Measurements from ENCODE around the gene MDFIC.

Gene MDFIC

GRCh38 chr7:115019882-115020605 lies 98.2 kb downstream of the MDFIC start:
- no peak overlapping the region for H3K4me3 ChIP-seq (ENCODE audit: low read depth, low read length)
- DNase-seq (ENCODE audit: low read depth), result peak; percentile 86
- TF ChIP-seq, protein P1, sequence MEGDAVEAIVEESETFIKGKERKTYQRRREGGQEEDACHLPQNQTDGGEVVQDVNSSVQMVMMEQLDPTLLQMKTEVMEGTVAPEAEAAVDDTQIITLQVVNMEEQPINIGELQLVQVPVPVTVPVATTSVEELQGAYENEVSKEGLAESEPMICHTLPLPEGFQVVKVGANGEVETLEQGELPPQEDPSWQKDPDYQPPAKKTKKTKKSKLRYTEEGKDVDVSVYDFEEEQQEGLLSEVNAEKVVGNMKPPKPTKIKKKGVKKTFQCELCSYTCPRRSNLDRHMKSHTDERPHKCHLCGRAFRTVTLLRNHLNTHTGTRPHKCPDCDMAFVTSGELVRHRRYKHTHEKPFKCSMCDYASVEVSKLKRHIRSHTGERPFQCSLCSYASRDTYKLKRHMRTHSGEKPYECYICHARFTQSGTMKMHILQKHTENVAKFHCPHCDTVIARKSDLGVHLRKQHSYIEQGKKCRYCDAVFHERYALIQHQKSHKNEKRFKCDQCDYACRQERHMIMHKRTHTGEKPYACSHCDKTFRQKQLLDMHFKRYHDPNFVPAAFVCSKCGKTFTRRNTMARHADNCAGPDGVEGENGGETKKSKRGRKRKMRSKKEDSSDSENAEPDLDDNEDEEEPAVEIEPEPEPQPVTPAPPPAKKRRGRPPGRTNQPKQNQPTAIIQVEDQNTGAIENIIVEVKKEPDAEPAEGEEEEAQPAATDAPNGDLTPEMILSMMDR (IDR thresholded peaks at IDR 0.05; ENCODE audit: low read depth, low read length), result no peak
- TF ChIP-seq MAX (IDR thresholded peaks at IDR 0.05; ENCODE audit: low read depth, low read length), result 0 out of 2 replicates have a peak, but pooled peaks have one; percentile 6

- TF ChIP-seq MAX (IDR thresholded peaks at IDR 0.05; ENCODE audit: low read depth, low read length) (no peak), MYC (IDR thresholded peaks at IDR 0.05; ENCODE audit: low read depth, low read length) (no peak), POLR2A (IDR thresholded peaks at IDR 0.05; ENCODE audit: extremely low read depth, insufficient read length) (no peak)
- TF ChIP-seq, protein P1 (IDR thresholded peaks at IDR 0.05; ENCODE audit: low read depth, low read length), result no peak
Observed at GRCh38 chr7:115023219-115023618, 101.3 kb downstream of the MDFIC start.

DNA sequence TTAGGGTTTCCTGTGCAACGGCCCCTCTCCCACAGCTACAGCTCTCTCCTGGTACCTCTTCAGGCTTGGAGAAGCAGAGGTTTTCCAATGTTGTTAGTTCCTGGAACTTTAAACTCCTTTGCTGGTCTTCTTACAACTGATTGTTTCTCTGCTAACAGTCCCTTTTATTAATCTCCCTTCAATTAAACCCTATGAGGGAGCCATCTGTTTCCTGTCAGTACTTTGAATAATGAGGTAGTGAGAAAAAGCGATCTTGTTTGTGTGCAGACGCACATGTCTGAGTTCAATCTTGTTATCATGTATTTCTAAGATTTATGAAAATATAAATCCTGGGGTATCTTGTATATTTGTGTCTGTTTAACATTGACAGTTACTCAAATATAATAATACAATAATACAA lies 102.4 kb downstream of the MDFIC start:
- TF ChIP-seq MAX (IDR thresholded peaks at IDR 0.05; ENCODE audit: low read depth, low read length), result no peak
- TF ChIP-seq POLR2A (IDR thresholded peaks at IDR 0.05; ENCODE audit: extremely low read depth, insufficient read length), result no peak
- no peak for TF ChIP-seq MYC (IDR thresholded peaks at IDR 0.05; ENCODE audit: low read depth, low read length)
- TF ChIP-seq, protein P1 (IDR thresholded peaks at IDR 0.05; ENCODE audit: low read depth, low read length), result no peak
- H3K4me3 ChIP-seq (ENCODE audit: low read depth, low read length), result no peak overlapping the region
- no peak for DNase-seq (ENCODE audit: low read depth)

More at GRCh38 chr7:115023219-115023618, 101.3 kb downstream of the MDFIC start:
- H3K4me3 ChIP-seq (ENCODE audit: low read depth, low read length), result no peak overlapping the region
- peak; percentile 63 for DNase-seq (ENCODE audit: low read depth)

DNA sequence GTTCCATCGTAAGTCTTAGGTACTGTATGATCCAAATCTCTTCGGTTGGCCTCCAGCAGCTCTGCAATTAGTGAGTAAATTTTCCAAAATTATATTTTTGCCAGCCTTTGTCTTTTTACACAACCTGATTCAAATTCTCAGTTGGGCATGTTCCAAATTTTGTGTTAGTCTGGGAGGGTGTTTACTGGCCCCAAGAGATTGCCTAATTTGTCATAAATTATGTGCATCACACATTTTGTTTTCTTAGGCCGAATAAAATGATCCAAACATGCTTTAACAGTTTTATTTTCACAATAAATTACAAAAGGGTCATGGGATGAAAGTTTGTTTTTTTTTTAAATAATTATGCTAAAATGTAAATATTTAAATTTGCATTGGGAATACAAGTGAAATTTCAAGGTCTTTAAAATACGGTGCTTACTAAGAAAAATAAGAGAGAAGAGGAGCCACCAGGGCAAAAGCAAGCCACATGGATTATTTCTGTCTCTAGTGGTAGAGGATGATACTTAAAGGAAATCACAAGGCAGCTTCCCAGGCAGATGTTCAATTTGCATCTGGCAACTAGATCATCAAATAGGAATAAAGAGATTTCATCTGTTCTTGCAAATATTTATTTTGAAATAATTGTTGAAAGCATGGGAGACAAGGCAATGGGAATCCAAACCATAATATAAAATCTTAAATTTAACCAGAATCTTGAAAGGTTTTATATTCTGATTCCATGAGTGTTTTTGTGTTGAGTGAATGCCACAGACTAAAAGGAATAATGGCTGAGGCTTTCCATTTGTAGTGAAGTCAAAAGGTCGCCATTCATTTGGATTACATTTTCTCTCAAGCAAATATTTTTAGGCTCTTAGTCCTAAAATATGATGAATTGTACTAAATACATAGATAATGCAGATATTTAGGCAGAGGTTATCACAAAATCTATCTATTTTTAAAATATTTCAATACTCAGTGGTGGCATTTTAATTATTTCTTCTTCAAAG lies 111.1 kb downstream of the MDFIC start:
- no peak for TF ChIP-seq MYC (IDR thresholded peaks at IDR 0.05; ENCODE audit: low read depth, low read length)
- TF ChIP-seq MAX (IDR thresholded peaks at IDR 0.05; ENCODE audit: low read depth, low read length), result no peak
- TF ChIP-seq, protein P1 (IDR thresholded peaks at IDR 0.05; ENCODE audit: low read depth, low read length), result no peak
- TF ChIP-seq POLR2A (IDR thresholded peaks at IDR 0.05; ENCODE audit: extremely low read depth, insufficient read length), result no peak
- H3K4me3 ChIP-seq (ENCODE audit: low read depth, low read length), result no peak overlapping the region
- DNase-seq (ENCODE audit: low read depth), result no peak

DNA sequence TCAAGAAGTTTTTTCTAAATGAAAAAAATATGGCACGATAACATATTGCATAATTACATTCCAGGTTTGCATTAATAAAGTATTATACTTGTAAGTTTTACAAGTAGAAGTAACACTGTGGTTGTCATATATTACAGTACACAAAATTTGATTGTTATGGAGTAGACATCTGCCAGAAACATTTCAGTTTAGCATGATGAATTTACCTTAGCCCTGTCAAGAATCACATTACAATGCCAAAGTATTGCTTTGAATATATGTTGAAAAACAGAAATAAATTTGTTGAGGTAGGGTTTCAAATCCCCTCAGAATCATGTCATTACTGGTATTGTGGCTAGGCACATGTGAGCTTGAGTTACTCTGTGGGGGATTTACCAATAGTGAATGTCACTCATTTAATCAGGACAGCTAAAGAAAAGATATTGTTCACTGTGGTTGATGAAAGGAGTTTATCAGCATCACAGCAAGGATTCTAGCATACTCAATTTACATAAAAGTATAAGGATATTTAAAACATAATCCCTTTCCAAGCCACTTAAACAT lies 112.1 kb downstream of the MDFIC start:
- TF ChIP-seq, protein P1 (IDR thresholded peaks at IDR 0.05; ENCODE audit: low read depth, low read length), result no peak
- TF ChIP-seq MYC (IDR thresholded peaks at IDR 0.05; ENCODE audit: low read depth, low read length) (no peak), POLR2A (IDR thresholded peaks at IDR 0.05; ENCODE audit: extremely low read depth, insufficient read length) (no peak), MAX (IDR thresholded peaks at IDR 0.05; ENCODE audit: low read depth, low read length) (no peak)
- H3K4me3 ChIP-seq (ENCODE audit: low read depth, low read length), result no peak overlapping the region
- DNase-seq (ENCODE audit: low read depth), result no peak

Data from NB4 (cell line).